HCEC 1CT (cell line): ENCODE data around the gene PEX13.
"Not testable (repeated sequence)": the region's sequence is repeated elsewhere in the genome, so short reads cannot be mapped to it uniquely, and the experiment has no call there.

Experiments
- DNase-seq: peaks from one replicate; pipeline ENCODE4 v3.0.0-alpha.2; 2017

PEX13 gene

GRCh38 chr2:61017556-61018317, at the start of gene PEX13, which contains the start of gene PUS10:
TSS of gene PEX13 (plus strand) at chr2:61017720. CDS start at chr2:61017760, 40 bp downstream.
TSS of gene PUS10 (minus strand) at chr2:61018255. CDS start at chr2:61011890, 6,365 bp downstream.
- peak; percentile 62 for DNase-seq

- no peak for DNase-seq
Measured at GRCh38 chr2:60972889-60973656, 44.4 kb upstream of the PEX13 start.

- DNase-seq, result no peak
Measured at GRCh38 chr2:60973705-60974104, 43.8 kb upstream of the PEX13 start.

- no peak for DNase-seq
Measured at GRCh38 chr2:60974652-60975051, 42.9 kb upstream of the PEX13 start.

GRCh38 chr2:60976256-60976850, 41.2 kb upstream of the PEX13 start:
- no peak for DNase-seq

GRCh38 chr2:60976875-60977561, 40.5 kb upstream of the PEX13 start:
- DNase-seq, result no peak

- DNase-seq, result no peak
Measured at GRCh38 chr2:60977562-60977895, 40.0 kb upstream of the PEX13 start.

GRCh38 chr2:60979231-60979630, 38.3 kb upstream of the PEX13 start:
- no peak for DNase-seq

- DNase-seq, result no peak
Measured at GRCh38 chr2:60980071-60980815, 37.3 kb upstream of the PEX13 start.

- DNase-seq, result not testable (repeated sequence)
Measured at GRCh38 chr2:60982066-60982465, 35.5 kb upstream of the PEX13 start.

GRCh38 chr2:60984720-60985119, 32.8 kb upstream of the PEX13 start:
- DNase-seq, result no peak

GRCh38 chr2:60987041-60987440, 30.5 kb upstream of the PEX13 start:
- no peak for DNase-seq

- DNase-seq, result not testable (repeated sequence)
Measured at GRCh38 chr2:60987656-60988055, 29.9 kb upstream of the PEX13 start.

GRCh38 chr2:60989259-60989658, 28.3 kb upstream of the PEX13 start:
- DNase-seq, result no peak

- DNase-seq, result no peak
Measured at GRCh38 chr2:60991644-60992043, 25.9 kb upstream of the PEX13 start.

- no peak for DNase-seq
Measured at GRCh38 chr2:60992985-60993392, 24.5 kb upstream of the PEX13 start.

GRCh38 chr2:60994131-60994530, 23.4 kb upstream of the PEX13 start:
- no peak for DNase-seq

GRCh38 chr2:60998628-60999545, 18.6 kb upstream of the PEX13 start:
- peak; percentile 57 for DNase-seq

GRCh38 chr2:61005736-61006135, 11.8 kb upstream of the PEX13 start:
- no peak for DNase-seq

- peak; percentile 25 for DNase-seq
Measured at GRCh38 chr2:61006486-61007105, 10.9 kb upstream of the PEX13 start.

- DNase-seq, result no peak
Measured at GRCh38 chr2:61009355-61009754, 8.2 kb upstream of the PEX13 start.
